Retinal pigment epithelial cell (primary cell): Measurements from ENCODE around the gene HAPLN1.

Experiments
- DNase-seq: peaks from one replicate; pipeline ENCODE4 v3.0.0-alpha.2; 2010; ENCODE audit warnings: low read depth
- H3K4me3 ChIP-seq: 2 replicates; pipeline ENCODE4 v1.5.1; 2011; ENCODE audit warnings: mild to moderate bottlenecking, low read length, control low read depth, moderate library complexity
- CTCF ChIP-seq: conservative IDR thresholded peaks from 2 replicates; pipeline ENCODE4 v1.5.1; 2011; ENCODE audit warnings: low read depth, low read length, control low read depth, inconsistent platforms

Gene HAPLN1

GRCh38 chr5:83729362-83729761 is 8.7 kb upstream of the HAPLN1 start:
- no peak for TF ChIP-seq CTCF
- DNase-seq, result no peak
- H3K4me3 ChIP-seq, result no peak overlapping the region

GRCh38 chr5:83726912-83727311 is 6.3 kb upstream of the HAPLN1 start:
- H3K4me3 ChIP-seq, result no peak overlapping the region
- DNase-seq, result no peak
- TF ChIP-seq CTCF, result no peak

- TF ChIP-seq CTCF, result no peak
- H3K4me3 ChIP-seq, result no peak overlapping the region
- no peak for DNase-seq
Observed at GRCh38 chr5:83724935-83725334, 4.3 kb upstream of the HAPLN1 start.

GRCh38 chr5:83724001-83724400 is 3.3 kb upstream of the HAPLN1 start:
- no peak overlapping the region for H3K4me3 ChIP-seq
- no peak for DNase-seq
- TF ChIP-seq CTCF, result no peak

GRCh38 chr5:83723031-83723430 is 2.4 kb upstream of the HAPLN1 start:
- no peak for TF ChIP-seq CTCF
- no peak for DNase-seq
- no peak overlapping the region for H3K4me3 ChIP-seq

- TF ChIP-seq CTCF, result peak; percentile 50
- H3K4me3 ChIP-seq, result peak overlapping the region; percentile 67
- DNase-seq, result no peak
Observed at GRCh38 chr5:83721953-83722901, 1.6 kb upstream of the HAPLN1 start.

- no peak for DNase-seq
Observed at GRCh38 chr5:83718936-83719495, 1.6 kb downstream of the HAPLN1 start.

More at GRCh38 chr5:83718936-83719495, 1.6 kb downstream of the HAPLN1 start:
- no peak overlapping the region for H3K4me3 ChIP-seq
- TF ChIP-seq CTCF, result no peak
